Germinal center (tissue), 1 donor: ENCODE results near the gene SYNE2.

ENCODE experiments used
- DNase-seq: peaks from one replicate; pipeline ENCODE4 v3.0.0; 2012; ENCODE audit warnings: mixed read lengths, low spot score

SYNE2 gene

GRCh38 chr14:64266239-64266638 lies 413.4 kb downstream of the SYNE2 start:
- DNase-seq: no peak

- no peak for DNase-seq
These were observed 419.2 kb downstream of the SYNE2 start for GRCh38 chr14:64272019-64272418.
